WI38 (cell line): ENCODE results near the gene COX4I1.

Source experiments
- H3K4me3 ChIP-seq: 2 replicates; pipeline ENCODE4 v1.5.1; 2011; ENCODE audit warnings: low read depth, mild to moderate bottlenecking, control low read depth, low read length
- TF ChIP-seq, protein P1 (sequence below): IDR thresholded peaks from 2 replicates; pipeline ENCODE4 v1.5.1; 2012; ENCODE audit warnings: low read depth, mild to moderate bottlenecking, control low read depth, low read length

Gene COX4I1

DNA sequence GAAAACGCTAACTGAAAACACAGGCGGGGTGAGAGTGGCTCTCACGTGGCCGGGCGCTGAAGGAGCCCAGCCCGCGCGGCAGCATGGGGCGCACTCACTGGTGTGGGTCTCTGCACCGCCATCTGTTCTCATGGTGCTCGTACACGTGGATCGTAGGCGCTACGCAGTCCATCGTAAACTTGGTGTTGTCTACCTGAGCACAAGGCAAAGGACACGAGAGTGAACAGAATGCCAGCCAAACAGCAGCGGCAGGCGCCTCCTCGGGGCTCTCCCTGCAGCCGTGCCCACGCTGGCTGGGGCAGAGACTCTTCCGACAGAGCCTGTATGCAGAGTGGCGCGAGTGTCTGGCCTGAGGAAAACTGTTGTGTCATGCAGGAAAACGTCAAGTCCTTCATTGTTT lies 19.2 kb upstream of the COX4I1 start:
- H3K4me3 ChIP-seq, result no peak overlapping the region

DNA sequence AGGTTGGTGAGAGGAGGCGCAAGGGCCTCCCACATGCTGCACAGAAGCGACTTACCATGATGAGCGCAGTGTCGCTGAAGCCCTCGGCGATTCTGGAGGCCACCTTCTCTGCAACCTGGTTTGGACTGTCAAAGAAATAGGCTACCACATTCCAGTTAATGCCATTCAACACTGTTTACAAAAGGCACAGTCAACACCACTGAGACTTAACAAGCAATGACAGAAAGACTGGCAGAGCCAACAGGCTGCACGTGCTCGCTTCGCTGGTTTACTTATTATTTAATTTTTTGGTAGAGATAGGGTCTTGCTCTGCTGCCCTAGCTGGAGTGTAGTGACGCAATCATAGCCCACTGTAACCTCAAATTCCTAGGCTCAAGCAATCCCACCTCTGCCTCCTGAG lies 18.3 kb upstream of the COX4I1 start:
- TF ChIP-seq, protein P1, sequence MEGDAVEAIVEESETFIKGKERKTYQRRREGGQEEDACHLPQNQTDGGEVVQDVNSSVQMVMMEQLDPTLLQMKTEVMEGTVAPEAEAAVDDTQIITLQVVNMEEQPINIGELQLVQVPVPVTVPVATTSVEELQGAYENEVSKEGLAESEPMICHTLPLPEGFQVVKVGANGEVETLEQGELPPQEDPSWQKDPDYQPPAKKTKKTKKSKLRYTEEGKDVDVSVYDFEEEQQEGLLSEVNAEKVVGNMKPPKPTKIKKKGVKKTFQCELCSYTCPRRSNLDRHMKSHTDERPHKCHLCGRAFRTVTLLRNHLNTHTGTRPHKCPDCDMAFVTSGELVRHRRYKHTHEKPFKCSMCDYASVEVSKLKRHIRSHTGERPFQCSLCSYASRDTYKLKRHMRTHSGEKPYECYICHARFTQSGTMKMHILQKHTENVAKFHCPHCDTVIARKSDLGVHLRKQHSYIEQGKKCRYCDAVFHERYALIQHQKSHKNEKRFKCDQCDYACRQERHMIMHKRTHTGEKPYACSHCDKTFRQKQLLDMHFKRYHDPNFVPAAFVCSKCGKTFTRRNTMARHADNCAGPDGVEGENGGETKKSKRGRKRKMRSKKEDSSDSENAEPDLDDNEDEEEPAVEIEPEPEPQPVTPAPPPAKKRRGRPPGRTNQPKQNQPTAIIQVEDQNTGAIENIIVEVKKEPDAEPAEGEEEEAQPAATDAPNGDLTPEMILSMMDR, result no peak
- H3K4me3 ChIP-seq, result no peak overlapping the region

More for the DNA sequence above, 19.2 kb upstream of the COX4I1 start:
- TF ChIP-seq, protein P1, result no peak

DNA sequence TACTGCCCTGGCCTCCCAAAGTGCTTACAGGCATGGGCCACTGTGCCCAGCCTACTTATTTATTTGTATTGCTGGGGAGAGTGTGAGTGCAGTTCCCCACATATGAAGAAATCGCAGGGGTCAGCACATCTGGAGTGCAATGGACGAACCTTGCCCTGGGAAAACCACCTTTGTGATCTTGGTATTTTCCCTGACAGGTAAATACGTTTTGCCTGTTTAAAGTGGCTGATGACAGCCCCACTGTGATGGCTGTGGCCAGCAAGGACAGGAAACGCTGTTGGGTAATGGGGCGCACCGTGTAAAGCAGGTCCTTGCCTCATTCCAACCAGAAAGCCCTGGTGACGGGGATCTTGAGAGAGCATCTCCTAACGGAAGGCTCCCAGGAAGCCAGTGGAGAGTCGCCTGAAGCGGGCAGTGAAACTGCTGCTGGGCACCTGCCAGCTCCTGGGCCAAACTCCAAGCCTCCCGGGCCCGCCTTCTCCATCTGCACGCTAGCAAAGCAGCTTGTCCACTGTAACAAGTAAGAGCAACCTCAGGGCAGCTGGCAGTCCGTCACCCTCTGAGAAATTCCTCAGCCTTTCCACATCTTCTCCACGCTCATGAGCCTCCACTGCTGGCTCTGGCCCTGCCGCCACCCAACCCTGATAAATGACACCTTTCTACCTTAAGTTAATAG lies 17.7 kb upstream of the COX4I1 start:
- TF ChIP-seq, protein P1, result no peak
- no peak overlapping the region for H3K4me3 ChIP-seq

DNA sequence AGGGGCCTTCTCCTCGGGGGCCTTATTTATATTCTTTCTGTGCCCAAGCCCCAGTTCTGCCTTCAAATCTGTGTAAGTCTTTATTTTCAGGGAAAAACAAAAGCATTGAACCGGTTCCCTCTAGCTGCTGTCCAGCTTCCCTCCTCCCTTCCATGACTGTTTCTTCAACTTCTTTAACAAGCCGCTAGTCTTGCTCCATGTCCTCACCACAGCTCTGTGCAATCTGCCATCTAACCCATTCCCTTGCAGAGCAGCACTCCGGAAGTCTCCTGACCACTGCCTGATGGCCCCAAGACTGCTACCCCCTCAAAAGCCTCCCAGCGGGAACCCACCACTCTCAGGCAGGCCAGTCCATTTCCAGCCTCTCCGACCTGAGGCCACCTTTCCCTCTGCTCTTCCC lies 17.0 kb upstream of the COX4I1 start:
- TF ChIP-seq, protein P1, result no peak
- H3K4me3 ChIP-seq, result no peak overlapping the region

DNA sequence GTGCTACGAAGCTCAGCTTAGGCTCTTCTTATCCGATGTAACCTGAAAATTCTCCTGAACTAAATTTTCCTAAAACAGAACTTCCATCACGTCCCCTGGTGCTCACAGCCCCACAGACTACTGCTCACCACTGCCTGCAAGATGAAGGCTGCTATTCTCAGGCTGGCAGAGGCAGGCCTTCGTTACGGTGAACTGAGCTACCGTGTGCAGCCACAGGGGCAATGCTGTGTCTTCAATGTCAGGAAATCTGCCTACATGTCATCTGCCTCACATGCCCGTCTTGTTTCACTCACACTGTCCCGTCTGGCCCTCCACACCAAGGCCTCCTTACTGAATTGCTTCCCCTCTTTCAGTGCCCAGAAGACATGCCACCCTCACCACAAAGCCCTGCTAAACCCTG lies 16.1 kb upstream of the COX4I1 start:
- TF ChIP-seq, protein P1, result no peak
- H3K4me3 ChIP-seq, result no peak overlapping the region

DNA sequence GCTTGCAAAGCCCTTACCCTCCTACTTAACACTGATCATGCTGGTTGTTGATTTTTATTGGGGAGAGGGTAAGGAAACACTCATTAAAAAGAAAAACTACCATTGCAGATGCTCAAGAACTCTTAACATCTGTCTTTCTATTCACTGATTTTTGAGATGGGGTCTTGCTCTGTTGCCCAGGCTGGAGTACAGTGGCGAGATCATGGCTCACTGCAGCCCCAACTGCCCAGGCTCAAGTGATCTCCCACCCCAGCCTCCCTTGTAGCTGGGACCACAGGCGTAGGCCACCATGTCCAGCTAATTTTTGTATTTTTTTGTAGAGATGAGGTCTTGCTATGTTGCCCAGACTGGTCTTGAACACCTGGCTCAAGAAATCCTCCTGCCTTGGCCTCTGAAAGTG lies 14.7 kb upstream of the COX4I1 start:
- TF ChIP-seq, protein P1, result no peak
- no peak overlapping the region for H3K4me3 ChIP-seq

DNA sequence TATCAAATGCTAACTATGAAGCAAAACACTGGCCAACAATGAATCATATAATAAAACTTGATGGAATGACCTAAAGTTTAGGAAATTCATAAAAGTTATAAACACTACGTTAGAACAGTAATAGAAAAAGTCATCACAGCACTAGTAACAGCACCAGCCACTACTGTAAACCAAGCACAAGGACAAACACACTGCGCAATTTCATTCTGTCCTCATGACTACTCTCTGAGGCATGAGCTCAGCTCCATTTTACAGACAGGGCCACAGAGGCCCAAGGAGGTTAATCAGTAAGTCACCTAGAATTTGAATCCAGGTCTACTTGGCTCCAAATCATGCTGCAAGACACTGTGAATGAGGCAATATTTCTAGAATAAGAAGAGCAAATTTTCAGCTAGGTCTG lies 13.6 kb upstream of the COX4I1 start:
- TF ChIP-seq, protein P1, result no peak
- no peak overlapping the region for H3K4me3 ChIP-seq
